Hepatic stellate cell (primary cell): ENCODE results near the gene MGA.
A peak's percentile ranks its signal among the peaks of the same experiment; 100 is the strongest.

ENCODE experiments used
- DNase-seq: peaks from one replicate; pipeline ENCODE4 v3.0.0; 2011; ENCODE audit warnings: low spot score

Gene MGA

GRCh38 chr15:41783296-41783695 is 123.1 kb downstream of the MGA start:
- DNase-seq = no peak

DNA sequence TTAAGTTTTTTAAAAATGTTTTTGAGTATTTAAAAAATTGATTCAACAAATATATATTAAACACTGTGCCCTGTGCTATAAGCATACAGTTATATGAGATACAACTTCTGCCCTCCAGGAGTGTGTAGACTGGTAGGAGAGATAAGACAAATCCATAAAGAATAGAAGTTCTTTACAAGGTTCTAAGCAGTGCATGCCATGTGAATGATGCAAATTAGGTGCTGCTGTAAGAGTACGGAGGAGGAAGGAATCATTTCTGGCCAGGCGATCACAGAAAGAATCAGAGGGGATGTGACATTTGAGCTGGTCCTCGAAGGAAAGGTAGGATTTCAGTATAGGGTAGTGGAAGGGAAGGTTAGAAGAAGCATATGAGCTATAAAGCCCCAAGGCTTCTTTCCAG is 128.1 kb downstream of the MGA start:
- no peak for DNase-seq

- DNase-seq = no peak
Measured at GRCh38 chr15:41789236-41789635, 129.0 kb downstream of the MGA start.

- DNase-seq = no peak
Measured at GRCh38 chr15:41789662-41790061, 129.5 kb downstream of the MGA start.

DNA sequence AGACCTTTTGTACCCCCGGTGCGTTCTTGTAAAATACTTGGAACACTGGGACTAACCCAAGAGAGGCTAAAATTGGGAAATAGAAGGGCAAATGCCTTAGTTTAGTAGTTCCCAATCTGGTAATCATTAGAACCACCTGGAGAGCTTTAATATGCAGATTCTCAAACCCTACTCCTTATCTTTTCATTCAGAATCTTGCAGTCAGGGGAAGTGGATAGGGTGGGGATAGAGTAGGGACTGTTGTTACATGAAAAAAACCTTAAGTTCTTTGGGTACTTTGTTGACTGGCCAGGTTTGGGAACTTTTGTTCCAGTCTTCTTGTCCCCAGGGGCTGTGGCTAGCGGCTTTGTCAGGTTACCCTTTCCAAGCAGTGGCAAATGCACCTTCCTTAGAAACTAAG is 130.0 kb downstream of the MGA start:
- DNase-seq = no peak

DNA sequence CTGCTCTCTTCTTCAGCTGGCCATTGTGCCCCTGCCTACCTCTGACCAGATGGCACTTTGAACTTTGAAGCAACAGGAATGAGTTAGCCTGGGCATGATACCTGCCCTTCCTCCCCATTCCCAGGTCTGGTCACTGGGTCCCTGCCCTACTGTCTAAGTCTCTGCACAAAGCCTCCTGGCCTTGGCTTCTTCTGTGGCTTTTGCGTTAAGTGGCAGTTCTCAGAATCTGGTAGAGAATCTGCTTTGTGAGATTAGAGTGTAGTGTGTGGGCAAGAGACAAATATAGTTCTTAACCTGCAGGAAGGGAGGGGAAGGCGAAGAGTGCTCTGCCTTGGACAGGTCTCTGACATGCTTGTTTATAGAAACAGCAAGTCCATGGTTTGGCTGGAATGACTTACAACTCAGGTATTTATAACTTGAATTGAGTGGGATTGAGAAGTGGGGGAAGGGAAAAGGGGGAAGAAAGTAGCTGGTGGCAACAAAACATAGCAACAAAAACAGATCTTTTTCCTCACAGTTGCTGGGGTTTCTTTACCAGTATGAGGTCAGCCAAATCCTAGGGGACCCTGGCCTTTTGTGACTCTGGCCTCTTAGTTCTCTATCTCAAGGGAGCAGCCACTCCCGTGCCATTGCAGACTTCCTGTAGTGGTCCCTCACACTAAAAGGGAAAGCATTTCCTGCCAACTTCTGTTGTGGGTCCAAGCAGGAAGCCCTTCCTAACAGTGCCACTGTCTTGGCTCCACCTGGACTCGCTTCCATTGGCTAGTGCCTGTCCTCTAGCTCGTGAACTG is 130.7 kb downstream of the MGA start:
- peak; percentile 72 for DNase-seq

DNA sequence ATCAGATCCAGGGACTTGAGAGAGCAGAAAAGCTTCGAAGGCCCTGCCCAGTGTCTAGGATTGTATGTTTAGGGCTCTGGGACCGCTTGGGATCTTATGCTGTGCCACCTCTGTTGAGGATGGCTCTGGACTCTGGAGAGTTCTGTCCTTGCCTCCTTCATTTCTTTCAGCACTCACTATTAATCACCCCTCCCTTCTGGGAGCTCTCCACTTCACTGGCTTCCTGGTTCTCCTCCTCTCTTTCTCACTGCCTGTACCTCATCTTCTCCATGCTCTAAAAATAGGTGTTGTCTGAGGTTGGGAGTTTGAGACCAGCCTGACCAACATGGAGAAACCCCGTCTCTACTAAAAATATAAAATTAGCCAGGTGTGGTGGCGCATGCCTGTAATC is 131.3 kb downstream of the MGA start:
- DNase-seq = no peak

- no peak for DNase-seq
Measured at GRCh38 chr15:41792000-41792637, 131.9 kb downstream of the MGA start.

- no peak for DNase-seq
Measured at GRCh38 chr15:41794081-41794480, 133.9 kb downstream of the MGA start.

- peak; percentile 46 for DNase-seq
Measured at GRCh38 chr15:41795996-41796856, 136.0 kb downstream of the MGA start.

- DNase-seq = no peak
Measured at GRCh38 chr15:41797201-41797944, 137.2 kb downstream of the MGA start.

DNA sequence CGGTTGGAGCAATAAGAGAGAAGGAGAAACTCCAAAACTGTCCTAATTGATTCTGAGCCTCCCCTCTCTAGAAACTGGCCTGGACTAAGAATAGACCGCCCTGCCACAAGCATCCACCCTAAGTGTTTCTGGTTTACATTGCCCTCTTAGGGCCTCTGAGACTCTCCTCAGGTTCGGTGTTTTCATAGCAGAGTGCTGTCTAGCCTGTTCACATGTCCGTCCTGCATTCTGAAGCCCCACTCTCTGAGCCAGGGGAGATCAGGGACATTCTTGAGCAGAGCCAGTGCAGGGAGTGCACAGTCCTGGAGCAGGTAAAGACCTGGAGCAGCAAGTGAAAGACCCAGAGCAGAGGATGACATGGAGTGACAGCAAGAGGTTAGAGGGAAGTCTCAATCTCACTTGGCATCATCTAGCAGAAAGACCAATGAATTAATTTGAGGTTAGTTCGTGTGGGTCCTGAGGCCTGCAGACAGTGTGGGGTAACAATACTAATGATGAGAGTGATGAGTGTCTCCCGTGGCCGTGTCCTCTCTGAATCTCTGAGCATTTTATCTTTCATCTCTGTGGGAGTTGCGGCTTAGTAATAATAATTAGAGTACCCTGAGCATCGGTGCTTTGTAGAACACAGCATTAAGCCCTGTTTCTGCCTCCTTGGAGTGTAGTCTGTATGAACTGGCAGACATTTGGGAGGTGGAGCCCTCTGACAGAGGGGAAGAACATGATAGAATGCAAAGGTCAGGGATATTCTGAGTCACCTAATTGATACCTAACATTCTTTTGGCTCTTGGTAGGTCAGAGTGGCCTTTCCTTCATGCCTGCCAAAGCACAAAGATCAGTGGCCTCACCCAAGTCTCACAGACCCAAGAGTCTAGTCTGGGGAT is 138.6 kb downstream of the MGA start:
- no peak for DNase-seq

GRCh38 chr15:41799488-41799805 is 139.2 kb downstream of the MGA start:
- no peak for DNase-seq

GRCh38 chr15:41801185-41801584 is 141.0 kb downstream of the MGA start:
- DNase-seq = no peak

DNA sequence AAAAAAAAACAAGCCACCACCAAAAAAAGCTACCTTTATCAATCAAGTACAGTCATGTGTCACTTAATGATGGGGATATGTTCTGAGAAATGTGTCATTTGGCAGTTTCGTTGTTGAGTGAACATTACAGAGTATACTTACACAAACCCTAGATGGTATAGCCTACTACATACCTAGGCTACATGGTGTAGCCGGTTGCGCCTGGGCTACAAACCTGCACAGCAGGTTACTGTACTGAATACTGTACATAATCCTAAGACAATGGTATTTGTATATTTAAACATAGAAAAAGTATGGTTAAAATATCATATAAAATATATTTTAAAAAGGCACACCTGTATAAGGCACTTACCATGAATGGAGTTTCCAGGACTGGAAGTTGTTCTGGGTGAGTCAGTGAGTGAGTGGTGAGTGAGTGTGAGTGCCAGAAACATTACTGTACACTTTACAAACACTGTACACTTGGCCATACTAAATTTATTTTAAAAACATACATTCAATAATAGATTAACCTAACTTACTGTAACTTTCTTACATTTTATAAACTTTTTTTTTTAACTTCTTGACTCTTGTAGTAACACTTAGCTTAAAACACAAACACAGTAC is 141.7 kb downstream of the MGA start:
- no peak for DNase-seq

DNA sequence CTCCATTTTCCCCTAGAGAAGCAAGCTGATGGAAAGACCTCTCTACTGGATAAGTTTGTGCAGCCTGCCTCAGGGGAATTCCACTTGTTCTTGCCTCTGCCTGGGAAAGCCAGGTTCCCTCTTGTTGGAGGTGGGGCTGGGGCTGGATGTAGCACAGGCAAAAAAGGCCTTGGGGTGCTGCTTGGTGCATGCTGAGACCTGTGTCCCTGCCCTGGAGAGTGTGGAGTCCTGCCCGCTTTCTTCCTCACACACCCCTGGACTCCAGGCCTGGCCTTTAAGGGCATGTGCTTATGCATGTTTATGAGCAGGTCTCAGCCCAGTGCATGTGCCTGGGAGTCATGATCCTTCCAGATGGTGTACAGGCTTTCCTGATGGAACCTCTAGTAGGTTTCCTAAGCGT is 144.2 kb downstream of the MGA start:
- no peak for DNase-seq

DNA sequence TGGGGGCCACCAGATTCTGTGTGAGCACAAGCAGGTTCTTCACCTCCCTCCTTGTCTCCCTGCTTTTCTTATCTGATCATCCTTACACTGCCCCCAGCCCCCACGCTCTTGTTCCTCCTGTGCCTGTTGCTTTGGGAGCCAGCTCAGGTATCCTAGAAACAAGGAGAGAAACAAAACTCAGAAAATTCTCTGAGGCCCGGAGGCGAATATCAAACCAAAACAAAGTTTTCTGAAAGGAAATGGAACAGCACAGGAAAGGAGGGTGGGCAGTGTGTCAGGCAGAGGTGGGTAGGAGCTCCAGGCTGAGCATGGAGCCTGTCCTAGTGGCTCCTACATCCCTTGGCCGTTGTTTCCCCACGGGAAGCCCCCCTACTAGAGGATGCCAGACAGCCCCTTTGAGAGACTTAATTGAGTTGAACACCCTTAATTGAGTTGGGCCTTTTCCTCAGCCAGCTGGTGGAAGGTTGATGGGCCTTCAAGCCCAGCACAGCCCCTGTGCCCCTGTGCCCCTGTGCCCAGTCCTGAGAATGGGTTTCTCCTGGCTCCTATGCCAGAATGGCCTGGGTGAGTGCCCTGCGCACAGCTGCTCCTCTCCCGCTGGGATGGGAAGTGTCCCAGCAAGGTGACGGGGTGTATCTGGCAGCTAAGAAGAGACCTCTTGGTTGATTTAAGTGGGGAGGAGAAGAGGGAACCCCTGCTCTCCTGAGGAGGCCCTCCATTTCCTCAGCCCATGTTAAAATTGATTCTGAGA is 144.9 kb downstream of the MGA start:
- no peak for DNase-seq

- no peak for DNase-seq
Measured at GRCh38 chr15:41805711-41806110, 145.5 kb downstream of the MGA start.

- DNase-seq = no peak
Measured at GRCh38 chr15:41806291-41807181, 146.3 kb downstream of the MGA start.
